Trophoblast cell (in vitro differentiated cells and primary cell): ENCODE data around the gene UVRAG.

Experiments used
- DNase-seq, 2 donors: peaks; one replicate each; pipeline ENCODE4 v3.0.0-alpha.2; 2016
- H2AFZ ChIP-seq: 2 replicates; pipeline ENCODE4 v1.6.1; 2013; ENCODE audit warnings: low read length, moderate library complexity, mild to moderate bottlenecking; ENCODE audit not compliant: insufficient read depth, poor library complexity
- H2AK5ac ChIP-seq: 2 replicates; pipeline ENCODE4 v1.6.1; 2013; ENCODE audit warnings: mild to moderate bottlenecking, low read length
- H2BK120ac ChIP-seq: 2 replicates; pipeline ENCODE4 v1.6.1; 2013; ENCODE audit warnings: low read length, mild to moderate bottlenecking, moderate library complexity; ENCODE audit not compliant: insufficient read depth, poor library complexity
- H2BK12ac ChIP-seq: 2 replicates; pipeline ENCODE4 v1.6.1; 2013; ENCODE audit warnings: mild to moderate bottlenecking, low read length, moderate library complexity
- H2BK5ac ChIP-seq: 2 replicates; pipeline ENCODE4 v1.6.1; 2013; ENCODE audit warnings: low read length, low read depth, moderate library complexity, mild to moderate bottlenecking; ENCODE audit not compliant: poor library complexity
- H3K14ac ChIP-seq: 2 replicates; pipeline ENCODE4 v1.6.1; 2013; ENCODE audit warnings: mild to moderate bottlenecking, low read length
- H3K18ac ChIP-seq: 2 replicates; pipeline ENCODE4 v1.6.1; 2013; ENCODE audit warnings: mild to moderate bottlenecking, low read length
- H3K23ac ChIP-seq: 2 replicates; pipeline ENCODE4 v1.6.1; 2013; ENCODE audit warnings: low read length
- H3K27ac ChIP-seq: 2 replicates; pipeline ENCODE4 v1.5.1; 2013; ENCODE audit warnings: low read depth, mild to moderate bottlenecking, inconsistent platforms, low read length, moderate library complexity
- H3K27me3 ChIP-seq: 2 replicates; pipeline ENCODE4 v1.6.1; 2013; ENCODE audit warnings: inconsistent platforms, mild to moderate bottlenecking, low read length, moderate library complexity; ENCODE audit not compliant: insufficient read depth
- H3K36me3 ChIP-seq, 2 experiments: 1 replicate in 1 of 2; 2 replicates in 1 of 2; pipeline ENCODE4 v1.6.1; 2013; ENCODE audit warnings: low read length in 2 of 2, mild to moderate bottlenecking in 2 of 2, moderate library complexity in 1 of 2; ENCODE audit not compliant: insufficient read depth in 2 of 2, control insufficient read depth in 1 of 2
- H3K4ac ChIP-seq: 2 replicates; pipeline ENCODE4 v1.6.1; 2013; ENCODE audit warnings: low read depth, mild to moderate bottlenecking, low read length, moderate library complexity
- H3K4me1 ChIP-seq, 2 experiments: 1 replicate in 1 of 2; 2 replicates in 1 of 2; pipeline ENCODE4 v1.6.1; 2013; ENCODE audit warnings: low read length in 2 of 2, mild to moderate bottlenecking in 2 of 2, moderate library complexity in 1 of 2; ENCODE audit not compliant: insufficient read depth in 2 of 2, control insufficient read depth in 1 of 2
- H3K4me2 ChIP-seq: 2 replicates; pipeline ENCODE4 v1.6.1; 2013; ENCODE audit warnings: inconsistent platforms, mild to moderate bottlenecking, low read length, moderate library complexity
- H3K4me3 ChIP-seq: 2 replicates; pipeline ENCODE4 v1.5.1; 2013; ENCODE audit warnings: mild to moderate bottlenecking, low read depth, low read length, inconsistent platforms
- H3K79me1 ChIP-seq: one replicate; pipeline ENCODE4 v1.6.1; 2013; ENCODE audit warnings: low read length
- H3K79me2 ChIP-seq: 2 replicates; pipeline ENCODE4 v1.6.1; 2013; ENCODE audit warnings: low read length, mild to moderate bottlenecking; ENCODE audit not compliant: control insufficient read depth, insufficient read depth, poor library complexity
- H3K9ac ChIP-seq: 2 replicates; pipeline ENCODE4 v1.6.1; 2013; ENCODE audit warnings: mild to moderate bottlenecking, low read length
- H3K9me3 ChIP-seq: 2 replicates; pipeline ENCODE4 v1.6.1; 2013; ENCODE audit warnings: low read depth, mild to moderate bottlenecking, control low read depth, inconsistent platforms, low read length; ENCODE audit not compliant: insufficient read depth
- H4K12ac ChIP-seq: 2 replicates; pipeline ENCODE4 v1.6.1; 2013; ENCODE audit warnings: low read depth, mild to moderate bottlenecking, low read length, moderate library complexity
- H4K8ac ChIP-seq: 2 replicates; pipeline ENCODE4 v1.6.1; 2013; ENCODE audit warnings: low read depth, mild to moderate bottlenecking, low read length, moderate library complexity
- H4K91ac ChIP-seq: one replicate; pipeline ENCODE4 v1.6.1; 2013; ENCODE audit warnings: low read depth, mild to moderate bottlenecking, low read length, moderate library complexity
- WGBS: extraction: QIAGEN DNeasy Blood & Tissue Kit; methylation state at CpG from one replicate; pipeline ENCODE4 v1.1.7; 2013; ENCODE audit warnings: missing lambda C conversion rate; ENCODE audit not compliant: insufficient read length, insufficient coverage; ENCODE audit errors: extremely low coverage; 5-methylcytosine and 5-hydroxymethylcytosine counted together

UVRAG gene

DNA sequence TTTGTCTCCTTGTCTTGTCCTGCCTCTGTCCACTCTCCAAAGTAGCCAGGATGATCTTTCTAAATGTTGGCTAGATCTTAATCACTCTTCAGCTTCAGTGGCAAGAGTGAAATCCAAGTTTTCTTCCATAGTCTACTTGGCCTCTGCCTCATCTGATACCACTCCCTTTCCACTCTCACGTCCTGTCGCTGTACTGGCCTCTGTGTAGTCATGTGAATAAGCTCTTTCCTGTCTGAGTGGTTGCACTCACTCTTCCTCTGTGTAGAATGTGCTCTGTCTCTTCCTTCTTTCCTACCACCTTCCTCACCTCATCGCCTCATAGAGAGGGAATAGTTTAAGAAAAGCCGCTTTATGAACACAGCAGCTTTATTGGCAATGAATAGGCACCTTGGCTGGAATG, 304.8 kb downstream of the UVRAG start:
- Histone ChIP-seq H3K27me3 (no peaks in the 10 kb centered on the region), H3K4ac (no peak overlapping the region), H3K4me3 (no peak overlapping the region), H3K79me1 (no peaks in the 10 kb centered on the region), H4K12ac (no peak overlapping the region), H3K4me1 (peaks cover 0 to 2% of the 10 kb centered on the region in 2 experiments), H3K36me3 (no peaks in the 10 kb centered on the region), H2AFZ (no peak overlapping the region), H3K79me2 (no peaks in the 10 kb centered on the region), H3K27ac (no peak overlapping the region), H2BK5ac (no peak overlapping the region), H3K9me3 (no peaks in the 10 kb centered on the region), H3K14ac (no peak overlapping the region), H3K4me2 (no peak overlapping the region), H2BK12ac (no peak overlapping the region), H3K23ac (no peak overlapping the region), H2AK5ac (no peak overlapping the region), H2BK120ac (no peak overlapping the region), H3K9ac (no peak overlapping the region), H3K18ac (no peak overlapping the region), H4K8ac (no peak overlapping the region), H4K91ac (no peak overlapping the region)
- no peak for DNase-seq
- no CpG with 5 or more reads among the region's 4 CpGs for WGBS

DNA sequence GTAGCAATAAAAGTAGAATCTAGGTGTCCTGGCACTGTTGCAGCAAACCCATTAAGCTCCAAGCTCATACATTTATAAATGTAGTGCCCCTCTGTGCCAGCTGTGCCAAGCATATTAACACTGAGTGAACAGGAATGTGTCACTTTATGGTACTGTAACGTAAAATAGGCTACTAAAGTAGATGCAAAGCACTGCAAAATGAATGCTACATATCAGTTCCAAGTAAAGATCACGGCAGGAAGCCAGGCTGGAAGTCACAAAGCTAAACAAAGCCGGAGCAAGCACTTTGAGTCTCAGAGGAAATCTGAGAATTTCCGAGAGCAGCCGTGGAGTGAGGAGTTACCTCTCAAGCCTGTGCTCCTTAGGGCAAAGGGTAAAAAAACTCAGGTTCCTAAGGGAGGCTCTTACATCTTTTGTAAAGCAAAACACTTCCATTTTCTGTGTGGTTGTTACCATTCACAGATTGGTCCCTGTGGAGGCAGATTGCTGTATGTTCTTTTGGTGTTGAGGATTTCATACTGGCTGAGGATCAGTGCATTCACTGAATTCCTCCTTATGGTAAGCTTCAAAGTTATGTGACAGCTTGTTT, 305.6 kb downstream of the UVRAG start:
- Histone ChIP-seq H4K8ac (no peak overlapping the region), H3K79me2 (no peaks in the 10 kb centered on the region), H3K23ac (no peak overlapping the region), H3K18ac (no peak overlapping the region), H2BK12ac (no peak overlapping the region), H2BK5ac (no peak overlapping the region), H3K27ac (no peak overlapping the region), H3K4me3 (no peak overlapping the region), H3K4ac (no peak overlapping the region), H2BK120ac (no peak overlapping the region), H2AFZ (no peak overlapping the region), H4K91ac (no peak overlapping the region), H3K9ac (no peak overlapping the region), H3K79me1 (no peaks in the 10 kb centered on the region), H3K4me2 (no peak overlapping the region), H3K9me3 (no peaks in the 10 kb centered on the region), H2AK5ac (no peak overlapping the region), H3K27me3 (no peaks in the 10 kb centered on the region), H4K12ac (no peak overlapping the region), H3K14ac (no peak overlapping the region), H3K4me1 (peaks cover 0 to 2% of the 10 kb centered on the region in 2 experiments), H3K36me3 (no peaks in the 10 kb centered on the region)
- no CpG with 5 or more reads among the region's 5 CpGs for WGBS
- DNase-seq: peak in 1 of 2 donors; percentile 23

DNA sequence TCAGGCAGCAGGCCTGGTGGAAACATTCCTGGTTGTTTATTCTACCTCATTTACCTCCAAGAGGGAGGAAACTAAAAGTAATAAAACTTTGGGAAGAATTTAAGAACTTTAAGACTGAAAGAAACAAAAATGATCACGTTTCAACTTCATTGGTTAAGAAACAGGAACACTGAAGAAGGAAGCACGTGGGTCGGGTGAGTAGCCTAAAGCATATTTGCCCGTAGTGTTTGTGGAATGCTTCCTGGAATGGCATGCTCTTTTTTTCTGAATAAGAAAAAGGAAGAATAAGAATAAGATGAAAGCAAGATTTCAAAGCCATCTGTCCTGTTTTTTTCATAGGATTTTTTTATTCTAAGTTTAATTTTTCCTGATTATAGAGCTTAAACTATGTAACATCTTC, 308.2 kb downstream of the UVRAG start:
- Histone ChIP-seq H2BK120ac (no peak overlapping the region), H4K12ac (no peak overlapping the region), H2AK5ac (no peak overlapping the region), H3K36me3 (no peaks in the 10 kb centered on the region), H3K9ac (no peak overlapping the region), H3K4me1 (peaks cover 0 to 2% of the 10 kb centered on the region in 2 experiments), H3K9me3 (peaks cover 2% of the 10 kb centered on the region), H4K8ac (peak overlapping the region; percentile 25), H3K27ac (no peak overlapping the region), H3K4me3 (no peak overlapping the region), H3K18ac (no peak overlapping the region), H2BK5ac (no peak overlapping the region), H3K79me1 (no peaks in the 10 kb centered on the region), H3K27me3 (no peaks in the 10 kb centered on the region), H2BK12ac (no peak overlapping the region), H4K91ac (no peak overlapping the region), H3K4ac (no peak overlapping the region), H3K23ac (no peak overlapping the region), H3K79me2 (no peaks in the 10 kb centered on the region), H2AFZ (no peak overlapping the region), H3K14ac (no peak overlapping the region), H3K4me2 (no peak overlapping the region)
- peak; percentile 64 to 82 for DNase-seq
- no CpG with 5 or more reads among the region's 4 CpGs for WGBS

DNA sequence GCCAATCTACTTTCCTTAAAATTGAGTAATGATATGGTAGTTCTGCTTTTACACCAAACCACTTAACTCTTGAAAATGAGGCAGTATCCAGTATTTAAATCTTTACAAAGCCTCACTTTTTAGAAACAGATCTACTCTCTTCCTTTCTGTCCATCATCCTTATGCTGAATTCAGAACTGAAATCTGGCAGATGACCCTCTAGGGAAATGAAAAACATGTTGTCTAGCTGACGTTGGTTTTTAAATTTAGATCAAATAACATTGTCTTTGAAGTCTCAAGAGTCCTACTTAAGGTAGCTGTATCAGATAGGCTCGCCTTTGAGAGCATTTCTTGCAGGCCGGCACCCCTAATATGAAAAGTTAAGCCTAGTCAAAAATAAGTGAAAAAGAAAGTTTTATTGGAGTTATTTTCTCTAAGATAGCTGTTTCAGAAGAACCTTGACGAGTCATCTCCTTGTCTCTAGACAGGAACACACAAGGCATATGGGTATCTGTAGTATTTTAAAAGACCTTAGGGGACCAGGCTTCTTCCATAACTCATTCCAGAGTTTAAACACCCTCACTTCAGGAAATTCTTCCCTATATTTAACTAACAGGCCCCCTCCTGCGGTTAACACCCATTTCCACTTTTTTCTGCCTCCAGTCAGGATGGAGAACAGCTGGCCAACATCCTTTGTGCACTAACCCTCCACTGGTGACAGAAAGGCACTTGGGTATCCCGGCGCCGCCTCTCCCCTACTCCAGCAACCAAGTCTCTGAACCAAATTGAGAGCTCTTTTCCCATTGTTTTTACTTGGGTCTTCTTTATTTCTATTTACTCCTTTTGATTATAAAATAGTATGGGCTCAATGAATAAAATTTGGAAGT, 310.1 kb downstream of the UVRAG start:
- Histone ChIP-seq H2AFZ (no peak overlapping the region), H2BK120ac (no peak overlapping the region), H3K9me3 (peaks cover 4% of the 10 kb centered on the region), H3K79me2 (no peaks in the 10 kb centered on the region), H2AK5ac (no peak overlapping the region), H3K4ac (no peak overlapping the region), H4K8ac (no peak overlapping the region), H3K36me3 (no peaks in the 10 kb centered on the region), H2BK12ac (no peak overlapping the region), H3K4me1 (peaks cover 0 to 2% of the 10 kb centered on the region in 2 experiments), H4K12ac (no peak overlapping the region), H3K79me1 (no peaks in the 10 kb centered on the region), H4K91ac (no peak overlapping the region), H3K9ac (no peak overlapping the region), H3K18ac (no peak overlapping the region), H3K4me2 (no peak overlapping the region), H3K23ac (no peak overlapping the region), H3K4me3 (no peak overlapping the region), H3K27ac (no peak overlapping the region), H3K27me3 (no peaks in the 10 kb centered on the region), H2BK5ac (no peak overlapping the region), H3K14ac (no peak overlapping the region)
- DNase-seq: no peak
- no CpG with 5 or more reads among the region's 8 CpGs for WGBS
